K562 (cell line): Measurements from ENCODE around the gene SDK1. TPM values are rescaled to one million over a fixed set of nuclear protein-coding genes. Genes with fewer than 3 reads are reported as not detected.

ENCODE experiments used
- ATAC-seq: fragments of 200-7000 bp; cut with Tn5 transposase; 3 replicates; pipeline ENCODE4 v1.9.1; 2020; ENCODE audit warnings: moderate library complexity
- BruUV-seq: library from RNA; stranded (reverse); fragments of 400-500 nt; replicated peaks from 2 replicates; lab custom pipeline; 2021; lab: Mats Ljungman, UMichigan
- CTCF ChIA-PET: fragments of 300-600 bp; formaldehyde crosslinking; extraction: SDS; loops from one replicate; lab custom pipeline; 2021; ENCODE audit warnings: low intra/inter-chr PET ratio; lab: Yijun Ruan, JAX
- POLR2A ChIA-PET: fragments of 300-600, 350-650 bp; sonication (Branson Sonifier 250); formaldehyde crosslinking; extraction: SDS; loops from one replicate; lab custom pipeline; 2021; ENCODE audit warnings: antibody characterized with exemption, inconsistent platforms; lab: Yijun Ruan, JAX
- DNase-seq, 4 experiments: peaks; one replicate each; pipeline versions ENCODE4 v3.0.0 to v3.0.0-alpha.2; 2011 to 2018; ENCODE audit warnings: low spot score in 3 of 4, mixed read lengths in 3 of 4; ENCODE audit errors: extremely low read depth in 1 of 4
- FAIRE-seq: peaks from 2 replicates; lab custom pipeline; 2011; peaks lifted over from hg19 to GRCh38; lab: Jason Lieb, UNC
- H2AFZ ChIP-seq: 2 replicates; pipeline ENCODE4 v1.6.0; 2011; ENCODE audit warnings: low read depth, low read length, control low read depth, inconsistent platforms
- H3K27ac ChIP-seq: fragments of 200-600 bp; 3 replicates; pipeline ENCODE4 v1.8.0; 2011; ENCODE audit warnings: low read depth, mild to moderate bottlenecking, control low read depth, inconsistent platforms, low read length, moderate library complexity, mixed read lengths; ENCODE audit errors: extremely low read depth
- H3K27me3 ChIP-seq, 2 experiments: fragments of 300-600 bp in 1 of 2; 2 replicates in 1 of 2; 3 replicates in 1 of 2; pipeline versions ENCODE4 v1.6.0 to v1.8.0; 2011; ENCODE audit warnings: inconsistent platforms in 2 of 2, low read length in 2 of 2, mild to moderate bottlenecking in 1 of 2, mixed read lengths in 1 of 2, moderate library complexity in 1 of 2; ENCODE audit not compliant: control insufficient read depth in 2 of 2, insufficient read depth in 2 of 2
- H3K36me3 ChIP-seq: fragments of 300-600 bp; 3 replicates; pipeline ENCODE4 v1.8.0; 2011; ENCODE audit warnings: mild to moderate bottlenecking, low read length, inconsistent platforms; ENCODE audit not compliant: control insufficient read depth, insufficient read depth
- H3K4me1 ChIP-seq, 2 experiments: fragments of 200-600 bp in 1 of 2; replicated peaks in 1 of 2; 2 replicates in 1 of 2; 3 replicates in 1 of 2; pipeline versions ENCODE4 v1.5.1 to v1.8.0; 2011; ENCODE audit warnings: inconsistent platforms in 2 of 2, low read length in 2 of 2, mild to moderate bottlenecking in 1 of 2, mixed read lengths in 1 of 2, moderate library complexity in 1 of 2; ENCODE audit not compliant: control insufficient read depth in 2 of 2, insufficient read depth in 2 of 2
- H3K4me2 ChIP-seq: 2 replicates; pipeline ENCODE4 v1.6.1; 2011; ENCODE audit warnings: low read length, control low read depth, inconsistent platforms, mixed read lengths; ENCODE audit not compliant: insufficient read depth
- H3K4me3 ChIP-seq: fragments of 200-600 bp; sonication (generic), shearing (Covaris generic); 2 replicates; pipeline ENCODE4 v1.5.1; 2016; ENCODE audit warnings: control low read depth, inconsistent platforms
- H3K79me2 ChIP-seq: fragments of 200-600 bp; 3 replicates; pipeline ENCODE4 v1.8.0; 2011; ENCODE audit warnings: low read length, inconsistent platforms; ENCODE audit not compliant: control insufficient read depth, insufficient read depth
- H3K9ac ChIP-seq, 2 experiments: 2 replicates each; pipeline versions ENCODE4 v1.6.0 to v1.6.1; 2011; ENCODE audit warnings: low read depth in 2 of 2, low read length in 2 of 2, control low read depth in 1 of 2, inconsistent platforms in 1 of 2, mild to moderate bottlenecking in 1 of 2, mixed read lengths in 1 of 2; ENCODE audit not compliant: insufficient read depth in 1 of 2
- H3K9me1 ChIP-seq: one replicate; pipeline ENCODE4 v1.6.0; 2011; ENCODE audit warnings: inconsistent platforms, mild to moderate bottlenecking, low read length, moderate library complexity; ENCODE audit not compliant: control insufficient read depth, insufficient read depth
- H3K9me3 ChIP-seq: replicated peaks from 2 replicates; pipeline ENCODE4 v1.5.1; 2011; ENCODE audit warnings: low read depth, low read length, inconsistent platforms; ENCODE audit not compliant: control insufficient read depth, insufficient read depth
- H4K20me1 ChIP-seq: replicated peaks from 2 replicates; pipeline ENCODE4 v1.6.1; 2011; ENCODE audit warnings: low read length, inconsistent platforms, mixed read lengths; ENCODE audit not compliant: control insufficient read depth, insufficient read depth
- CAMTA2 ChIP-seq: fragments of 250-450 bp; sonication (Bioruptor Pico); conservative IDR thresholded peaks from 2 replicates; pipeline ENCODE4 v1.5.1; 2022
- E2F3 ChIP-seq: fragments of 250-450 bp; sonication (Bioruptor Pico); IDR thresholded peaks from 2 replicates; pipeline ENCODE4 v1.4.0; 2020; ENCODE audit warnings: mild to moderate bottlenecking
- KDM2B ChIP-seq: fragments of 250-450 bp; sonication (Bioruptor Pico); IDR thresholded peaks from 2 replicates; pipeline ENCODE4 v1.8.0; 2021; ENCODE audit warnings: mild to moderate bottlenecking, moderate library complexity
- POLR2A ChIP-seq: fragments of 450-650 bp; conservative IDR thresholded peaks from 2 replicates; pipeline ENCODE4 v1.6.1; 2016
- RCOR1 ChIP-seq, 2 experiments: IDR thresholded peaks; 2 replicates each; pipeline ENCODE4 v1.6.1; 2012; ENCODE audit warnings: low read depth in 2 of 2, low read length in 2 of 2, borderline replicate concordance in 1 of 2, improper control_type of control experiment in 1 of 2
- SIRT6 ChIP-seq: IDR thresholded peaks from one replicate; pipeline ENCODE4 v1.6.1; 2012; ENCODE audit warnings: low read depth, mild to moderate bottlenecking, control low read depth, inconsistent platforms, low read length, moderate library complexity
- TCF7 ChIP-seq: sonication (generic); IDR thresholded peaks from 2 replicates; pipeline ENCODE4 v1.6.1; 2016; ENCODE audit warnings: antibody characterized with exemption, borderline replicate concordance
- ZBTB5 ChIP-seq: fragments of 450-650 bp; IDR thresholded peaks from 2 replicates; pipeline ENCODE4 v1.6.1; 2017; ENCODE audit warnings: antibody characterized with exemption
- ZNF197 ChIP-seq: fragments of 200-800 bp; sonication (Bioruptor generic); IDR thresholded peaks from 2 replicates; pipeline ENCODE4 v1.6.1; 2016; ENCODE audit warnings: low read depth, missing genetic modification characterization, missing compliant biosample characterization
- ZSCAN32 ChIP-seq: fragments of 450-650 bp; formaldehyde crosslinking; IDR thresholded peaks from 2 replicates; pipeline ENCODE4 v1.4.0; 2020; ENCODE audit warnings: mild to moderate bottlenecking, moderate library complexity
- WGBS: fragments of 100-300 bp; shearing (Covaris generic); methylation state at CpG from one replicate; pipeline ENCODE4 v1.1.6; 2016; ENCODE audit warnings: low coverage, mixed read lengths; ENCODE audit not compliant: insufficient coverage; ENCODE audit errors: missing lambda C conversion rate; 5-methylcytosine and 5-hydroxymethylcytosine counted together
- in situ Hi-C: fragments of 300-500 bp; cut with MboI; formaldehyde crosslinking; loops from 4 replicates; pipeline ENCODE4 v1.15.0; 2018; ENCODE audit warnings: inconsistent platforms, mixed read lengths
- intact Hi-C: fragments of 100-400 bp; cut with micrococcal nuclease; formaldehyde crosslinking; loops from 2 replicates; pipeline ENCODE4 v1.14.2; 2022
- polyA plus RNA-seq, 8 experiments: library from polyadenylated mRNA; depleted of rRNA in 4 of 8; stranded (reverse) in 5 of 8; unstranded in 3 of 8; fragments of >200 nt; fragmentation: Nextera tagmentation in 2 of 8; fragmentation: Illumina TruSeq in 1 of 8; extraction: Ambion mirVana in 2 of 8; extraction: Trizol in 1 of 8; gene quantifications; 2 replicates each; pipeline versions ENCODE4 v1.2.1 to v1.2.3, GENCODE V29; 2011 to 2014; ENCODE audit warnings: inconsistent platforms in 1 of 8, missing spikeins in 1 of 8
- total RNA-seq, 7 experiments: library from RNA; depleted of rRNA in 6 of 7; stranded (reverse); fragments of >200 nt in 6 of 7; fragmentation: Illumina TruSeq in 2 of 7; extraction: Trizol in 2 of 7; gene quantifications; 2 replicates each; pipeline versions ENCODE4 v1.2.1 to v1.2.3, GENCODE V29; 2011 to 2021; ENCODE audit warnings: low replicate concordance in 1 of 7
- TF ChIP-seq, protein P1 (sequence below), 3 experiments: IDR thresholded peaks in 2 of 3; conservative IDR thresholded peaks in 1 of 3; 2 replicates each; pipeline ENCODE4 v1.5.1; 2011 to 2012; ENCODE audit warnings: low read length in 3 of 3, mild to moderate bottlenecking in 3 of 3, control low read depth in 2 of 3, improper control_type of control experiment in 1 of 3, inconsistent platforms in 1 of 3, low read depth in 1 of 3, mixed read lengths in 1 of 3, moderate library complexity in 1 of 3; ENCODE audit not compliant: insufficient read depth in 2 of 3
- TF ChIP-seq, protein P2 (sequence below): fragments of 250-450 bp; sonication (Bioruptor Pico); IDR thresholded peaks from 2 replicates; pipeline ENCODE4 v1.4.0; 2020; ENCODE audit warnings: mild to moderate bottlenecking, moderate library complexity

Gene SDK1
- total and polyA plus RNA-seq, 9 of the 15 experiments (the other 6 are each of a cell fraction or from before 2014, with no cell fraction given), result 0.16 TPM; not detected in 8

DNA sequence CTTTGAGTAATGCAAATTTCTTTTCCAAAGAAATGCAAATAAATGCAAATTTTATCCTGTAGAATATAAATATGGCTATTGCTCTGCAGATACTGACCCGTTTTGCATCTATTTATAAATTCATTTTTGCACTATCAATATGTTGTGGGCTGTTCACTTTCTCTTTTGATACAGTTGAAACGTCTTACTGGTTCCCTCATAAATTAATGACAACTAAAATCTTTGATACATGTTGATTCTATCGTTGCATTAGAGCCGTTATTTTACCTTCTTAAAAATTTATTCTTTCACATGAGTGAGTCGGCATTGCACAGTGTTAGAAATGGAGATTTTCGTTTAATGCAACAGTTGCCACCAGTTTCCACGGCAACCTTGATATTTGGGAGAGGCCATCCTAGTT, 691.8 kb downstream of the SDK1 start:
- ChIA-PET CTCF (no interaction called here), POLR2A (no interaction called here)
- no peaks in the 10 kb centered on the region for H3K9me1 ChIP-seq
- no peak overlapping the region for H2AFZ ChIP-seq
- no peaks in the 10 kb centered on the region for H3K79me2 ChIP-seq
- no peak overlapping the region for H3K27ac ChIP-seq
- H3K9me3 ChIP-seq, result no peaks in the 10 kb centered on the region
- no peaks in the 10 kb centered on the region for H3K36me3 ChIP-seq
- 2% methylated on average over 7 of the region's 7 CpGs for WGBS
- no peak overlapping the region for H3K4me3 ChIP-seq
- H3K4me1 ChIP-seq, result no peaks in the 10 kb centered on the region
- FAIRE-seq (no peak), DNase-seq (no peak), ATAC-seq (no peak)
- intact Hi-C loops (no loop called here), in situ Hi-C loops (no loop called here)
- TF ChIP-seq E2F3 (CRISPR knock-in tag) (no peak), CAMTA2 (CRISPR knock-in tag) (no peak), ZBTB5 (no peak)
- H3K9ac ChIP-seq, result no peak overlapping the region
- H4K20me1 ChIP-seq, result no peaks in the 10 kb centered on the region
- no TSS peak for BruUV-seq
- no peak overlapping the region for H3K4me2 ChIP-seq
- peaks cover 3 to 41% of the 10 kb centered on the region in 2 experiments for H3K27me3 ChIP-seq

- Histone ChIP-seq H3K79me2 (no peaks in the 10 kb centered on the region), H4K20me1 (no peaks in the 10 kb centered on the region; the same call in 1 of the 2 replicates), H3K4me1 (no peaks in the 10 kb centered on the region), H3K4me3 (no peak overlapping the region), H3K27me3 (peaks cover 7 to 46% of the 10 kb centered on the region in 2 experiments), H3K9me3 (no peaks in the 10 kb centered on the region), H3K36me3 (no peaks in the 10 kb centered on the region), H3K4me2 (no peak overlapping the region), H2AFZ (no peak overlapping the region), H3K9me1 (no peaks in the 10 kb centered on the region), H3K9ac (no peak overlapping the region), H3K27ac (no peak overlapping the region)
- ChIA-PET POLR2A (interaction anchor here (1.5 kb wide), 1 partner anchor 9 kb away, joined by 5 read pairs; no protein-coding TSS in a partner anchor), CTCF (no interaction called here)
- intact Hi-C loops (no loop called here), in situ Hi-C loops (no loop called here)
- DNase-seq (no peak), FAIRE-seq (no peak), ATAC-seq (no peak)
- 2% methylated on average over 5 of the region's 5 CpGs for WGBS
- no TSS peak for BruUV-seq
- TF ChIP-seq ZNF197 (CRISPR knock-in tag) (no peak), KDM2B (CRISPR knock-in tag) (no peak), TCF7 (no peak), ZSCAN32 (CRISPR knock-in tag) (no peak), RCOR1 (IDR thresholded peaks at IDR 0.05; ENCODE audit: borderline replicate concordance in 1 of 2, low read depth in 2 of 2, low read length in 2 of 2) (no peak), POLR2A (no peak), SIRT6 (no peak)
- TF ChIP-seq, protein P1, sequence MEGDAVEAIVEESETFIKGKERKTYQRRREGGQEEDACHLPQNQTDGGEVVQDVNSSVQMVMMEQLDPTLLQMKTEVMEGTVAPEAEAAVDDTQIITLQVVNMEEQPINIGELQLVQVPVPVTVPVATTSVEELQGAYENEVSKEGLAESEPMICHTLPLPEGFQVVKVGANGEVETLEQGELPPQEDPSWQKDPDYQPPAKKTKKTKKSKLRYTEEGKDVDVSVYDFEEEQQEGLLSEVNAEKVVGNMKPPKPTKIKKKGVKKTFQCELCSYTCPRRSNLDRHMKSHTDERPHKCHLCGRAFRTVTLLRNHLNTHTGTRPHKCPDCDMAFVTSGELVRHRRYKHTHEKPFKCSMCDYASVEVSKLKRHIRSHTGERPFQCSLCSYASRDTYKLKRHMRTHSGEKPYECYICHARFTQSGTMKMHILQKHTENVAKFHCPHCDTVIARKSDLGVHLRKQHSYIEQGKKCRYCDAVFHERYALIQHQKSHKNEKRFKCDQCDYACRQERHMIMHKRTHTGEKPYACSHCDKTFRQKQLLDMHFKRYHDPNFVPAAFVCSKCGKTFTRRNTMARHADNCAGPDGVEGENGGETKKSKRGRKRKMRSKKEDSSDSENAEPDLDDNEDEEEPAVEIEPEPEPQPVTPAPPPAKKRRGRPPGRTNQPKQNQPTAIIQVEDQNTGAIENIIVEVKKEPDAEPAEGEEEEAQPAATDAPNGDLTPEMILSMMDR (IDR thresholded peaks at IDR 0.05 in 2 of 3, conservative IDR thresholded peaks at IDR 0.05 in 1 of 3; ENCODE audit: insufficient read depth in 2 of 3, low read depth in 1 of 3, low read length in 3 of 3), result no peak
- TF ChIP-seq, protein P2, sequence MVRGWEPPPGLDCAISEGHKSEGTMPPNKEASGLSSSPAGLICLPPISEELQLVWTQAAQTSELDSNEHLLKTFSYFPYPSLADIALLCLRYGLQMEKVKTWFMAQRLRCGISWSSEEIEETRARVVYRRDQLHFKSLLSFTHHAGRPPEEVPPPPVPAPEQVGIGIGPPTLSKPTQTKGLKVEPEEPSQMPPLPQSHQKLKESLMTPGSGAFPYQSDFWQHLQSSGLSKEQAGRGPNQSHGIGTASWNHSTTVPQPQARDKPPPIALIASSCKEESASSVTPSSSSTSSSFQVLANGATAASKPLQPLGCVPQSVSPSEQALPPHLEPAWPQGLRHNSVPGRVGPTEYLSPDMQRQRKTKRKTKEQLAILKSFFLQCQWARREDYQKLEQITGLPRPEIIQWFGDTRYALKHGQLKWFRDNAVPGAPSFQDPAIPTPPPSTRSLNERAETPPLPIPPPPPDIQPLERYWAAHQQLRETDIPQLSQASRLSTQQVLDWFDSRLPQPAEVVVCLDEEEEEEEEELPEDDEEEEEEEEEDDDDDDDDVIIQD (CRISPR knock-in tag), result no peak
Measured at GRCh38 chr7:3994764-3995163, 693.7 kb downstream of the SDK1 start.
